Astrocyte (in vitro differentiated cells and primary cell): ENCODE results near the gene RAB40C. TPM values are rescaled to one million over a fixed set of nuclear protein-coding genes. Genes with fewer than 3 reads are reported as not detected.

Source experiments
- DNase-seq: peaks from one replicate; pipeline ENCODE4 v3.0.0-alpha.2; 2010; ENCODE audit warnings: low read depth
- FAIRE-seq: peaks from 2 replicates; lab custom pipeline; 2011; peaks lifted over from hg19 to GRCh38; lab: Jason Lieb, UNC
- H2AFZ ChIP-seq: 2 replicates; pipeline ENCODE4 v1.6.0; 2012; ENCODE audit warnings: low read depth, low read length, inconsistent platforms
- H3K27ac ChIP-seq: 2 replicates; pipeline ENCODE4 v1.5.1; 2011; ENCODE audit warnings: low read depth, low read length, inconsistent platforms
- H3K27me3 ChIP-seq: 2 replicates; pipeline ENCODE4 v1.6.0; 2011; ENCODE audit warnings: low read length, inconsistent platforms; ENCODE audit not compliant: insufficient read depth
- H3K36me3 ChIP-seq: 2 replicates; pipeline ENCODE4 v1.5.1; 2011; ENCODE audit warnings: low read length, inconsistent platforms; ENCODE audit not compliant: insufficient read depth
- H3K4me1 ChIP-seq: 2 replicates; pipeline ENCODE4 v1.5.1; 2011; ENCODE audit warnings: low read length, inconsistent platforms; ENCODE audit not compliant: insufficient read depth
- H3K4me2 ChIP-seq: 2 replicates; pipeline ENCODE4 v1.6.0; 2012; ENCODE audit warnings: low read length, inconsistent platforms
- H3K4me3 ChIP-seq: 2 replicates; pipeline ENCODE4 v1.5.1; 2011; ENCODE audit warnings: low read depth, mild to moderate bottlenecking, low read length, inconsistent platforms; ENCODE audit not compliant: insufficient read depth
- H3K79me2 ChIP-seq: 2 replicates; pipeline ENCODE4 v1.6.0; 2012; ENCODE audit warnings: mild to moderate bottlenecking, low read length, inconsistent platforms; ENCODE audit not compliant: insufficient read depth
- H3K9ac ChIP-seq: 2 replicates; pipeline ENCODE4 v1.6.0; 2012; ENCODE audit warnings: mild to moderate bottlenecking, low read length, inconsistent platforms
- H3K9me3 ChIP-seq: 2 replicates; pipeline ENCODE4 v1.5.1; 2012; ENCODE audit warnings: low read depth, mild to moderate bottlenecking, low read length, inconsistent platforms; ENCODE audit not compliant: insufficient read depth
- H4K20me1 ChIP-seq: 2 replicates; pipeline ENCODE4 v1.6.0; 2012; ENCODE audit warnings: low read length, inconsistent platforms; ENCODE audit not compliant: insufficient read depth
- H3K27ac Mint-ChIP-seq: one replicate; pipeline ENCODE4 v1.8.0; 2021; ENCODE audit warnings: mild to moderate bottlenecking, mixed read lengths; ENCODE audit not compliant: unreplicated experiment
- H3K27me3 Mint-ChIP-seq: one replicate; pipeline ENCODE4 v1.8.0; 2021; ENCODE audit warnings: low read depth, mixed read lengths; ENCODE audit not compliant: unreplicated experiment
- H3K36me3 Mint-ChIP-seq: one replicate; pipeline ENCODE4 v1.8.0; 2021; ENCODE audit warnings: low read depth, mixed read lengths; ENCODE audit not compliant: unreplicated experiment
- H3K4me1 Mint-ChIP-seq: one replicate; pipeline ENCODE4 v1.8.0; 2021; ENCODE audit warnings: low read depth, mixed read lengths; ENCODE audit not compliant: unreplicated experiment
- H3K4me3 Mint-ChIP-seq: one replicate; pipeline ENCODE4 v1.8.0; 2021; ENCODE audit warnings: mild to moderate bottlenecking, moderate library complexity, mixed read lengths; ENCODE audit not compliant: unreplicated experiment
- H3K9me3 Mint-ChIP-seq: one replicate; pipeline ENCODE4 v1.8.0; 2021; ENCODE audit warnings: mild to moderate bottlenecking, mixed read lengths; ENCODE audit not compliant: unreplicated experiment
- CTCF ChIP-seq: IDR thresholded peaks from 2 replicates; pipeline ENCODE4 v1.5.1; 2011; ENCODE audit warnings: low read depth, mild to moderate bottlenecking, inconsistent platforms, low read length, moderate library complexity; ENCODE audit not compliant: insufficient read depth
- EZH2 ChIP-seq: IDR thresholded peaks from 2 replicates; pipeline ENCODE4 v1.6.1; 2012; ENCODE audit warnings: mild to moderate bottlenecking, low read length, inconsistent platforms; ENCODE audit not compliant: insufficient read depth
- total RNA-seq: library from RNA; stranded (reverse); gene quantifications from 2 replicates; pipeline ENCODE4 v1.2.1, GENCODE V29; 2021

The RAB40C gene
- total RNA-seq, 1 donor from 2014 or later, result 13.0 TPM

- Histone ChIP-seq H3K4me2 (no peak overlapping the region), H3K27ac (no peak overlapping the region), H3K36me3 (no peaks in the 10 kb centered on the region), H3K79me2 (peaks cover 2% of the 10 kb centered on the region), H3K9ac (no peak overlapping the region), H2AFZ (no peak overlapping the region), H3K4me1 (peaks cover 15% of the 10 kb centered on the region), H3K27me3 (no peaks in the 10 kb centered on the region), H3K9me3 (no peaks in the 10 kb centered on the region), H4K20me1 (peaks cover 35% of the 10 kb centered on the region), H3K4me3 (no peak overlapping the region)
- Mint-ChIP-seq H3K27me3 (no peaks in the 10 kb centered on the region), H3K36me3 (peaks cover 7% of the 10 kb centered on the region), H3K4me3 (no peak overlapping the region), H3K27ac (no peak overlapping the region), H3K9me3 (no peaks in the 10 kb centered on the region), H3K4me1 (no peaks in the 10 kb centered on the region)
- TF ChIP-seq EZH2, result no peak
- no peak for TF ChIP-seq CTCF
- FAIRE-seq (no peak), DNase-seq (no peak)
These were observed 29.7 kb downstream of the RAB40C start for GRCh38 chr16:619476-620100.

- Mint-ChIP-seq H3K4me1 (no peaks in the 10 kb centered on the region), H3K27ac (no peak overlapping the region), H3K36me3 (peaks cover 2% of the 10 kb centered on the region), H3K4me3 (no peak overlapping the region), H3K27me3 (no peaks in the 10 kb centered on the region), H3K9me3 (no peaks in the 10 kb centered on the region)
- Histone ChIP-seq H2AFZ (no peak overlapping the region), H3K4me3 (no peak overlapping the region), H3K4me1 (peaks cover 15% of the 10 kb centered on the region), H3K27me3 (no peaks in the 10 kb centered on the region), H4K20me1 (peaks cover 29% of the 10 kb centered on the region), H3K9me3 (no peaks in the 10 kb centered on the region), H3K79me2 (peaks cover 2% of the 10 kb centered on the region), H3K4me2 (no peak overlapping the region), H3K9ac (no peak overlapping the region), H3K27ac (no peak overlapping the region), H3K36me3 (no peaks in the 10 kb centered on the region)
- TF ChIP-seq EZH2, result no peak
- no peak for TF ChIP-seq CTCF
- FAIRE-seq (no peak), DNase-seq (no peak)
These were observed 31.0 kb downstream of the RAB40C start for GRCh38 chr16:620700-621525.
